Measurements from ENCODE around the gene TMCC1.

DNA sequence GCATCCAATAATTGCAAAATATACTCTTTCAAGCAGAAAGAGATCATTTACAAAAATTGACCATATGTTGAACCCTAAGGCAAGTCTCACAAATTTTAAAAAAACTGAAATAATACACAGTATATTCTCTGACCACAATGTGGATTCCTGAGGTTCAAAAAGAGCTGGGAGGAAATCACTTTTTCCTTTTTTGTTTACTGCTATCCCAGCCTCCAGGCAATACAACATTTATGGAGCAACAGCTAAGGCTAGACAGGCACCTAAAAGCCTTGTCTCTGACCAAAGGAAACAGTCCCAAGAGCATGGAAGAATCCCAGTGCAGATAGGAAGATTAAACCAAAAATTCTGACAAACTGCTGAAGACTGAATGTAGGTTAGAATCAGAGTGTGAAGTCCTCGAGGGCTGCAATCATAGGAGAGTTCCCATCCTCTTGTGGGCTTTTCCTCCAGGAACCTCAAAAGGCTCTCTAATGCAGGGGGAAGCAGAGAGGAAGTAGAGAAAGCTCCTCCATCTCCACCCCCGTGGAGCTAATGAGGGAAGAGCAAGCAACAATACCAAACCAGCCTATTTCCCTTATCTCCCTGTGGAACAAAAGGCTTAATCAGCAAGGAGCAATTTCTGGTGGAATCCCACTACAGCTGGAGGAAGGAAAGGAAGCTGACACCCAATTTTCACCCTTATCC is 57.0 kb downstream of the TMCC1 start:
- no peak for TF ChIP-seq BHLHE40 (IDR thresholded peaks at IDR 0.05; ENCODE audit: borderline replicate concordance)
- no peak for TF ChIP-seq TARDBP (IDR thresholded peaks at IDR 0.05)
- TF ChIP-seq SP1 (IDR thresholded peaks at IDR 0.05), result no peak
- no peak for TF ChIP-seq ZNF384 (IDR thresholded peaks at IDR 0.05)
- no peak for TF ChIP-seq LEF1 (IDR thresholded peaks at IDR 0.05; ENCODE audit: borderline replicate concordance)
- no peak for TF ChIP-seq FOXA1 (IDR thresholded peaks at IDR 0.05)
- no peak for TF ChIP-seq CTBP1 (IDR thresholded peaks at IDR 0.05; ENCODE audit: borderline replicate concordance)
- no peak for TF ChIP-seq FOXK2 (IDR thresholded peaks at IDR 0.05)
- no peak for TF ChIP-seq ARNT (IDR thresholded peaks at IDR 0.05)
- no peak for TF ChIP-seq ELF4 (IDR thresholded peaks at IDR 0.05)
